Measurements from ENCODE around the gene AGRN.

DNA sequence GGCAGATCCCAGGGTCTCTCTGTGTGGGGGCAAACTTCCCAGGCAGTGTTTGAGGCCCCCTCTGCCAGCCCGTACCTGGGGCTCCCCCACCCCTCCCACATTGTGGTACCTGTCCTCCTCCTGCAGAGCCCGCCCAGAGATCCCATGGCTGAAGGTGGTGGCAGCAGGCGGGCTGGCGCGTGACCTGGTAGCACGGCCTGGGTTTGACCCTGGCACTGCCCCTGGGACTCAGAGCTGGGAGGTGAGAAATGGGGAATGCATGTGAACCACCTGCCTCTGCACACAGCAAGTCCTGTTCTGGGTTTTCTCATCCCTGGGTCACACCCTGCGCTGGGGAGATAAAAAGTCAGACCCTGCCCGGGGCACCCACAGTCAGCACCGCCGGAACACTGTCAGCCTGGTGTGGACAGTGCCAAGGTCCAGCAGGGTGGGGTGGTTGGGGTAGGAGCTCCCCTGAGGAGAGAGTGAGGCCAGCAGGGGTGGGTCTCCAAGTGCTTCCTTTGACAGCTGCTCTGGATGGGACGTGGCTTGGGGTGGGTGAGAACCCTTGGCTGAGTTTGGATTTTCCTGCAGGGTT, 11.8 kb downstream of the AGRN start:
- TF ChIP-seq, protein P1, sequence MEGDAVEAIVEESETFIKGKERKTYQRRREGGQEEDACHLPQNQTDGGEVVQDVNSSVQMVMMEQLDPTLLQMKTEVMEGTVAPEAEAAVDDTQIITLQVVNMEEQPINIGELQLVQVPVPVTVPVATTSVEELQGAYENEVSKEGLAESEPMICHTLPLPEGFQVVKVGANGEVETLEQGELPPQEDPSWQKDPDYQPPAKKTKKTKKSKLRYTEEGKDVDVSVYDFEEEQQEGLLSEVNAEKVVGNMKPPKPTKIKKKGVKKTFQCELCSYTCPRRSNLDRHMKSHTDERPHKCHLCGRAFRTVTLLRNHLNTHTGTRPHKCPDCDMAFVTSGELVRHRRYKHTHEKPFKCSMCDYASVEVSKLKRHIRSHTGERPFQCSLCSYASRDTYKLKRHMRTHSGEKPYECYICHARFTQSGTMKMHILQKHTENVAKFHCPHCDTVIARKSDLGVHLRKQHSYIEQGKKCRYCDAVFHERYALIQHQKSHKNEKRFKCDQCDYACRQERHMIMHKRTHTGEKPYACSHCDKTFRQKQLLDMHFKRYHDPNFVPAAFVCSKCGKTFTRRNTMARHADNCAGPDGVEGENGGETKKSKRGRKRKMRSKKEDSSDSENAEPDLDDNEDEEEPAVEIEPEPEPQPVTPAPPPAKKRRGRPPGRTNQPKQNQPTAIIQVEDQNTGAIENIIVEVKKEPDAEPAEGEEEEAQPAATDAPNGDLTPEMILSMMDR (IDR thresholded peaks at IDR 0.05) = no peak
- no peak for TF ChIP-seq POLR2A (IDR thresholded peaks at IDR 0.05)

All from thyroid gland (tissue), 4 donors.